H9 (cell line): ENCODE results near the gene CWC22. TPM values are rescaled to one million over a fixed set of nuclear protein-coding genes. Genes with fewer than 3 reads are reported as not detected.
A peak's percentile ranks its signal among the peaks of the same experiment; 100 is the strongest.

Experiments used
- DNase-seq: peaks from one replicate; pipeline ENCODE4 v3.0.0-alpha.2; 2017
- H2AFZ ChIP-seq: one replicate; pipeline ENCODE4 v1.6.1; 2013; ENCODE audit warnings: mild to moderate bottlenecking, low read length, control low read depth, moderate library complexity
- H2AK5ac ChIP-seq: 2 replicates; pipeline ENCODE4 v1.6.1; 2013; ENCODE audit warnings: low read length, control low read depth, mixed read lengths; ENCODE audit not compliant: insufficient read length
- H2BK120ac ChIP-seq: one replicate; pipeline ENCODE4 v1.6.1; 2013; ENCODE audit warnings: low read depth, mild to moderate bottlenecking, low read length, control low read depth, inconsistent platforms; ENCODE audit not compliant: poor library complexity, severe bottlenecking
- H2BK12ac ChIP-seq: 2 replicates; pipeline ENCODE4 v1.6.1; 2013; ENCODE audit warnings: low read length, control low read depth, mixed read lengths, low read depth; ENCODE audit not compliant: insufficient read length
- H2BK15ac ChIP-seq: 2 replicates; pipeline ENCODE4 v1.6.1; 2013; ENCODE audit warnings: low read depth, low read length, control low read depth
- H2BK20ac ChIP-seq: one replicate; pipeline ENCODE4 v1.6.1; 2013; ENCODE audit warnings: low read depth, mild to moderate bottlenecking, low read length, control low read depth, inconsistent platforms; ENCODE audit not compliant: poor library complexity, severe bottlenecking
- H2BK5ac ChIP-seq: 2 replicates; pipeline ENCODE4 v1.6.1; 2013; ENCODE audit warnings: low read length, control low read depth, mixed read lengths; ENCODE audit not compliant: insufficient read length
- H3K14ac ChIP-seq: 2 replicates; pipeline ENCODE4 v1.6.1; 2013; ENCODE audit warnings: low read length, control low read depth; ENCODE audit not compliant: insufficient read depth
- H3K18ac ChIP-seq: 2 replicates; pipeline ENCODE4 v1.6.1; 2013; ENCODE audit warnings: low read depth, mild to moderate bottlenecking, mixed read lengths, low read length, control low read depth; ENCODE audit not compliant: insufficient read length
- H3K23ac ChIP-seq: 2 replicates; pipeline ENCODE4 v1.6.1; 2013; ENCODE audit warnings: low read length, control low read depth, mixed read lengths, low read depth; ENCODE audit not compliant: insufficient read length
- H3K23me2 ChIP-seq: 2 replicates; pipeline ENCODE4 v1.6.1; 2013; ENCODE audit warnings: low read depth, mild to moderate bottlenecking, mixed read lengths, low read length, control low read depth; ENCODE audit not compliant: insufficient read length, poor library complexity, severe bottlenecking
- H3K27ac ChIP-seq: 2 replicates; pipeline ENCODE4 v1.5.1; 2013; ENCODE audit warnings: low read length, control low read depth, mixed read lengths, low read depth; ENCODE audit not compliant: insufficient read length
- H3K27me3 ChIP-seq: 2 replicates; pipeline ENCODE4 v1.6.1; 2013; ENCODE audit warnings: low read length, control low read depth, inconsistent platforms; ENCODE audit not compliant: insufficient read depth
- H3K4ac ChIP-seq: 2 replicates; pipeline ENCODE4 v1.6.1; 2013; ENCODE audit warnings: low read depth, mild to moderate bottlenecking, control low read depth, inconsistent platforms, low read length, moderate library complexity
- H3K4me1 ChIP-seq: 2 replicates; pipeline ENCODE4 v1.6.1; 2013; ENCODE audit warnings: low read length, control low read depth, inconsistent platforms; ENCODE audit not compliant: insufficient read depth
- H3K4me2 ChIP-seq: 2 replicates; pipeline ENCODE4 v1.6.1; 2013; ENCODE audit warnings: low read length, control low read depth, mixed read lengths; ENCODE audit not compliant: insufficient read length, insufficient read depth
- H3K56ac ChIP-seq: 2 replicates; pipeline ENCODE4 v1.6.1; 2013; ENCODE audit warnings: low read depth, mild to moderate bottlenecking, mixed read lengths, low read length, control low read depth; ENCODE audit not compliant: insufficient read length
- H3K79me1 ChIP-seq: 2 replicates; pipeline ENCODE4 v1.6.1; 2013; ENCODE audit warnings: low read depth, mild to moderate bottlenecking, moderate library complexity, low read length, control low read depth, inconsistent platforms; ENCODE audit not compliant: insufficient read depth, poor library complexity, severe bottlenecking
- H3K79me2 ChIP-seq: 2 replicates; pipeline ENCODE4 v1.6.1; 2013; ENCODE audit warnings: low read length, control low read depth, inconsistent platforms; ENCODE audit not compliant: insufficient read depth
- H3K9ac ChIP-seq: 2 replicates; pipeline ENCODE4 v1.6.1; 2013; ENCODE audit warnings: low read length, control low read depth, mixed read lengths; ENCODE audit not compliant: insufficient read length; ENCODE audit errors: extremely low read depth
- H3K9me3 ChIP-seq: one replicate; pipeline ENCODE4 v1.6.1; 2013; ENCODE audit warnings: low read depth, low read length, inconsistent platforms; ENCODE audit not compliant: control insufficient read depth
- H3T11ph ChIP-seq: one replicate; pipeline ENCODE4 v1.6.1; 2013; ENCODE audit warnings: mild to moderate bottlenecking, low read length, control low read depth, inconsistent platforms
- H4K20me1 ChIP-seq: one replicate; pipeline ENCODE4 v1.6.1; 2013; ENCODE audit not compliant: control insufficient read depth, insufficient read length, insufficient read depth
- H4K5ac ChIP-seq: 2 replicates; pipeline ENCODE4 v1.6.1; 2013; ENCODE audit warnings: low read depth, mild to moderate bottlenecking, mixed read lengths, low read length, control low read depth; ENCODE audit not compliant: insufficient read length
- H4K8ac ChIP-seq: replicated peaks from 2 replicates; pipeline ENCODE4 v1.6.1; 2013; ENCODE audit warnings: low read length, control low read depth, mixed read lengths, low read depth; ENCODE audit not compliant: insufficient read length
- H4K91ac ChIP-seq: 2 replicates; pipeline ENCODE4 v1.6.1; 2013; ENCODE audit warnings: low read depth, mild to moderate bottlenecking, moderate library complexity, mixed read lengths, low read length, control low read depth; ENCODE audit not compliant: insufficient read length
- H3K27ac Mint-ChIP-seq, 3 experiments: 2 replicates in 2 of 3; 3 replicates in 1 of 3; pipeline ENCODE4 v1.8.0; 2020 to 2021; ENCODE audit warnings: mixed read lengths in 3 of 3, mild to moderate bottlenecking in 1 of 3, moderate library complexity in 1 of 3
- H3K27me3 Mint-ChIP-seq: 2 replicates; pipeline ENCODE4 v1.8.0; 2021; ENCODE audit warnings: low read depth, mild to moderate bottlenecking, moderate library complexity, mixed read lengths
- H3K36me3 Mint-ChIP-seq, 3 experiments: 2 replicates in 2 of 3; 3 replicates in 1 of 3; pipeline ENCODE4 v1.8.0; 2020 to 2021; ENCODE audit warnings: low read depth in 3 of 3, mixed read lengths in 3 of 3; ENCODE audit not compliant: insufficient read depth in 1 of 3
- H3K4me1 Mint-ChIP-seq, 2 experiments: 2 replicates each; pipeline ENCODE4 v1.8.0; 2020; ENCODE audit warnings: mixed read lengths in 2 of 2
- H3K4me3 Mint-ChIP-seq, 2 experiments: 2 replicates in 1 of 2; 3 replicates in 1 of 2; pipeline ENCODE4 v1.8.0; 2020 to 2021; ENCODE audit warnings: mild to moderate bottlenecking in 2 of 2, mixed read lengths in 2 of 2, moderate library complexity in 1 of 2
- H3K9me3 Mint-ChIP-seq, 2 experiments: 2 replicates in 1 of 2; 3 replicates in 1 of 2; pipeline ENCODE4 v1.8.0; 2020; ENCODE audit warnings: mild to moderate bottlenecking in 2 of 2, mixed read lengths in 2 of 2, moderate library complexity in 1 of 2
- CTCF ChIP-seq: fragments of 200-600 bp; sonication (generic); conservative IDR thresholded peaks from 3 replicates; pipeline ENCODE4 v1.8.0; 2021; ENCODE audit warnings: antibody characterized with exemption, mild to moderate bottlenecking
- WGBS: extraction: QIAGEN DNeasy Blood & Tissue Kit; methylation state at CpG from one replicate; pipeline ENCODE4 v1.1.7; 2013; ENCODE audit warnings: missing lambda C conversion rate, low lambda C conversion rate, mixed read lengths; ENCODE audit not compliant: insufficient read length; ENCODE audit errors: extremely low coverage; 5-methylcytosine and 5-hydroxymethylcytosine counted together
- total RNA-seq: library from RNA; stranded (reverse); gene quantifications from 2 replicates; pipeline ENCODE4 v1.2.1, GENCODE V29; 2021

CWC22 gene
- total RNA-seq, 1 experiment from 2014 or later: 43.4 TPM

- Histone ChIP-seq H4K8ac (no peak overlapping the region), H2AK5ac (no peak overlapping the region), H3K56ac (no peak overlapping the region), H3T11ph (no peak overlapping the region), H3K79me1 (no peaks in the 10 kb centered on the region), H3K9ac (no peak overlapping the region), H3K14ac (no peak overlapping the region), H3K4me1 (no peaks in the 10 kb centered on the region; the same call in 1 of the 2 replicates), H2AFZ (no peak overlapping the region), H3K23ac (no peak overlapping the region), H3K18ac (no peak overlapping the region), H4K5ac (no peak overlapping the region), H3K4ac (no peak overlapping the region), H3K27me3 (no peaks in the 10 kb centered on the region), H2BK12ac (no peak overlapping the region), H2BK120ac (no peak overlapping the region), H2BK15ac (no peak overlapping the region), H3K9me3 (no peaks in the 10 kb centered on the region), H4K20me1 (no peaks in the 10 kb centered on the region), H3K23me2 (no peaks in the 10 kb centered on the region), H3K27ac (no peak overlapping the region), H4K91ac (no peak overlapping the region), H3K79me2 (no peaks in the 10 kb centered on the region), H2BK20ac (no peak overlapping the region), H2BK5ac (no peak overlapping the region), H3K4me2 (no peak overlapping the region)
- Mint-ChIP-seq H3K36me3 (peaks cover 19 to 45% (median 44%) of the 10 kb centered on the region in 3 experiments), H3K27ac (0 out of 7 replicates have a peak overlapping the region, but pooled peaks of 1 of the 3 experiments have one; percentile 3), H3K4me3 (no peak overlapping the region), H3K27me3 (no peaks in the 10 kb centered on the region), H3K4me1 (peaks cover 10 to 16% of the 10 kb centered on the region in 2 experiments), H3K9me3 (no peaks in the 10 kb centered on the region)
- no CpG with 5 or more reads among the region's 7 CpGs for WGBS
- no peak for DNase-seq
- no peak for TF ChIP-seq CTCF
These were observed 41.5 kb downstream of the CWC22 start for GRCh38 chr2:179965291-179966258.
